ENCODE results near the gene FAM120B. TPM values are rescaled to one million over a fixed set of nuclear protein-coding genes. Genes with fewer than 3 reads are reported as not detected.
A peak's percentile ranks its signal among the peaks of the same experiment; 100 is the strongest.

Gene FAM120B
- total and polyA plus RNA-seq, 2 experiments from 2014 or later = 7.2 to 16.7 TPM

GRCh38 chr6:170298688-170299087, 7.9 kb upstream of the FAM120B start:
- H3K36me3 ChIP-seq (ENCODE audit: insufficient read depth) = peaks cover 13% of the 10 kb centered on the region; the same call in 1 of the 2 replicates
- peaks cover 32% of the 10 kb centered on the region for H3K4me1 ChIP-seq (ENCODE audit: insufficient read depth)
- H2AFZ ChIP-seq = no peak overlapping the region
- Mint-ChIP-seq H3K36me3 (ENCODE audit: low read depth) (peaks cover 51% of the 10 kb centered on the region), H3K27me3 (ENCODE audit: insufficient read depth, low read depth, poor library complexity) (peaks cover 55% of the 10 kb centered on the region), H3K4me3 (no peak overlapping the region), H3K9me3 (peaks cover 53% of the 10 kb centered on the region), H3K27ac (no peak overlapping the region), H3K4me1 (peaks cover 29% of the 10 kb centered on the region)
- peak overlapping the region; percentile 67; the same call in 1 of the 2 replicates for H3K4me2 ChIP-seq
- no peaks in the 10 kb centered on the region for H4K20me1 ChIP-seq (replicated peaks; ENCODE audit: insufficient read depth)
- H3K4me3 ChIP-seq = no peak overlapping the region
- ATAC-seq = no peak
- H3K27me3 ChIP-seq (ENCODE audit: insufficient read depth) = peaks cover 47% of the 10 kb centered on the region
- peaks cover 9% of the 10 kb centered on the region for H3F3A ChIP-seq (replicated peaks; ENCODE audit: low read depth)
- peaks cover 4% of the 10 kb centered on the region for H3K9me2 ChIP-seq (ENCODE audit: insufficient read depth)
- DNase-seq (ENCODE audit: low spot score) = no peak
- TF ChIP-seq JUNB (IDR thresholded peaks at IDR 0.05; ENCODE audit: unreplicated experiment) (no peak), POLR2AphosphoS5 (IDR thresholded peaks at IDR 0.05; ENCODE audit: low read depth) (no peak), NANOG (IDR thresholded peaks at IDR 0.05; ENCODE audit: borderline replicate concordance) (no peak), CREB1 (CRISPR knock-in tag; IDR thresholded peaks at IDR 0.05; ENCODE audit: low read depth) (no peak), ETS1 (IDR thresholded peaks at IDR 0.05) (no peak), REST (IDR thresholded peaks at IDR 0.05; ENCODE audit: unreplicated experiment) (no peak), STAT1 (IDR thresholded peaks at IDR 0.05; ENCODE audit: unreplicated experiment) (no peak), CTCF (conservative IDR thresholded peaks at IDR 0.05; ENCODE audit: low read depth in 2 of 2) (no peak), ZNF114 (CRISPR knock-in tag; IDR thresholded peaks at IDR 0.05) (no peak), ZNF462 (CRISPR knock-in tag; IDR thresholded peaks at IDR 0.05) (no peak), ZNF331 (CRISPR knock-in tag; IDR thresholded peaks at IDR 0.05; ENCODE audit: low read depth) (no peak), EZH2phosphoT487 (IDR thresholded peaks at IDR 0.05; ENCODE audit: unreplicated experiment) (no peak), EZH2 (IDR thresholded peaks at IDR 0.05; ENCODE audit: low read depth, unreplicated experiment) (no peak)
- H3K79me2 ChIP-seq (replicated peaks; ENCODE audit: insufficient read depth) = no peaks in the 10 kb centered on the region
- H3K27ac ChIP-seq (ENCODE audit: low read depth) = no peak overlapping the region

Data from GM23338 (cell line).